IMR-90 (cell line): ENCODE results near the gene DEUP1. TPM values are rescaled to one million over a fixed set of nuclear protein-coding genes. Genes with fewer than 3 reads are reported as not detected.
"Not testable (repeated sequence)": the region's sequence is repeated elsewhere in the genome, so short reads cannot be mapped to it uniquely, and the experiment has no call there.

Experiments used
- ATAC-seq: fragments of 200-7000 bp; cut with Tn5 transposase; 2 replicates; pipeline ENCODE4 v1.9.1; 2020; ENCODE audit warnings: low read depth, mild to moderate bottlenecking, moderate library complexity
- BruUV-seq: library from RNA; stranded (reverse); fragments of 400-500 nt; replicated peaks from 2 replicates; lab custom pipeline; 2021; lab: Mats Ljungman, UMichigan
- CTCF ChIA-PET: fragments of 300-600 bp; formaldehyde crosslinking; extraction: SDS; loops from one replicate; lab custom pipeline; 2021; ENCODE audit warnings: antibody characterized with exemption; lab: Yijun Ruan, JAX
- POLR2A ChIA-PET: fragments of 300-600 bp; sonication (Branson Sonifier 250); formaldehyde crosslinking; loops from one replicate; lab custom pipeline; 2022; ENCODE audit warnings: antibody characterized with exemption; ENCODE audit not compliant: unreplicated experiment; lab: Charles Lee
- DNase-seq: peaks from one replicate; pipeline ENCODE4 v3.0.0; 2013
- H2AFZ ChIP-seq: replicated peaks from 2 replicates; pipeline ENCODE3; 2013; ENCODE audit warnings: low read length, mild to moderate bottlenecking; ENCODE audit not compliant: poor library complexity
- H2AK5ac ChIP-seq: 2 replicates; pipeline ENCODE4 v1.6.1; 2013; ENCODE audit warnings: low read depth, low read length, inconsistent platforms
- H2AK9ac ChIP-seq: replicated peaks from 2 replicates; pipeline ENCODE3; 2013; ENCODE audit warnings: mild to moderate bottlenecking, low read depth, low read length, moderate library complexity; ENCODE audit not compliant: poor library complexity
- H2BK120ac ChIP-seq: 2 replicates; pipeline ENCODE4 v1.6.1; 2013; ENCODE audit warnings: low read depth, low read length, inconsistent platforms
- H2BK15ac ChIP-seq: 3 replicates; pipeline ENCODE4 v1.6.1; 2013; ENCODE audit warnings: low read depth, low read length, inconsistent platforms
- H2BK20ac ChIP-seq: 2 replicates; pipeline ENCODE4 v1.6.1; 2013; ENCODE audit warnings: low read depth, mild to moderate bottlenecking, inconsistent platforms, low read length, moderate library complexity
- H2BK5ac ChIP-seq: 2 replicates; pipeline ENCODE4 v1.6.1; 2013; ENCODE audit warnings: mild to moderate bottlenecking, low read depth, low read length, inconsistent platforms; ENCODE audit not compliant: poor library complexity, severe bottlenecking
- H3K14ac ChIP-seq: replicated peaks from 2 replicates; pipeline ENCODE4 v1.6.1; 2013; ENCODE audit warnings: low read depth, low read length, inconsistent platforms
- H3K18ac ChIP-seq: 2 replicates; pipeline ENCODE4 v1.6.1; 2013; ENCODE audit warnings: low read depth, low read length, control low read depth
- H3K23ac ChIP-seq: 2 replicates; pipeline ENCODE4 v1.6.1; 2013; ENCODE audit warnings: low read depth, low read length, inconsistent platforms
- H3K27ac ChIP-seq: 2 replicates; pipeline ENCODE4 v1.5.1; 2013; ENCODE audit warnings: mild to moderate bottlenecking, control low read depth, low read length; ENCODE audit not compliant: insufficient read depth
- H3K27me3 ChIP-seq: 2 replicates; pipeline ENCODE4 v1.6.1; 2013; ENCODE audit warnings: low read length; ENCODE audit not compliant: control insufficient read depth, insufficient read depth
- H3K36me3 ChIP-seq: 2 replicates; pipeline ENCODE4 v1.6.1; 2013; ENCODE audit warnings: low read length, mixed read lengths; ENCODE audit not compliant: control insufficient read depth, insufficient read depth
- H3K4ac ChIP-seq: 2 replicates; pipeline ENCODE4 v1.6.1; 2013; ENCODE audit warnings: low read depth, low read length, inconsistent platforms
- H3K4me1 ChIP-seq: 2 replicates; pipeline ENCODE4 v1.6.1; 2013; ENCODE audit warnings: low read length, mixed read lengths; ENCODE audit not compliant: control insufficient read depth, insufficient read depth
- H3K4me2 ChIP-seq: 2 replicates; pipeline ENCODE4 v1.6.1; 2013; ENCODE audit warnings: low read depth, mild to moderate bottlenecking, control low read depth, low read length, moderate library complexity
- H3K4me3 ChIP-seq: 2 replicates; pipeline ENCODE4 v1.5.1; 2013; ENCODE audit warnings: low read depth, mild to moderate bottlenecking, control low read depth, low read length, moderate library complexity; ENCODE audit not compliant: insufficient read depth
- H3K56ac ChIP-seq: 2 replicates; pipeline ENCODE4 v1.6.1; 2013; ENCODE audit warnings: low read length, inconsistent platforms; ENCODE audit not compliant: insufficient read depth; ENCODE audit errors: extremely low read depth
- H3K79me1 ChIP-seq, 2 experiments: 2 replicates each; pipeline ENCODE4 v1.6.1; 2013; ENCODE audit warnings: low read length in 2 of 2, inconsistent platforms in 1 of 2, low read depth in 1 of 2
- H3K9ac ChIP-seq: 2 replicates; pipeline ENCODE4 v1.6.1; 2013; ENCODE audit warnings: low read depth, low read length, control low read depth
- H3K9me1 ChIP-seq: 2 replicates; pipeline ENCODE4 v1.6.1; 2013; ENCODE audit warnings: low read length, inconsistent platforms; ENCODE audit not compliant: insufficient read depth
- H3K9me3 ChIP-seq: 2 replicates; pipeline ENCODE4 v1.6.1; 2013; ENCODE audit warnings: low read length; ENCODE audit not compliant: control insufficient read depth, insufficient read depth
- H4K20me1 ChIP-seq: 2 replicates; pipeline ENCODE4 v1.6.1; 2013; ENCODE audit warnings: low read length, inconsistent platforms; ENCODE audit not compliant: insufficient read depth
- H4K5ac ChIP-seq: 2 replicates; pipeline ENCODE4 v1.6.1; 2013; ENCODE audit warnings: mild to moderate bottlenecking, low read depth, low read length, control low read depth
- H4K8ac ChIP-seq, 2 experiments: 2 replicates each; pipeline ENCODE4 v1.6.1; 2013; ENCODE audit warnings: low read depth in 2 of 2, low read length in 2 of 2, control low read depth in 1 of 2, inconsistent platforms in 1 of 2
- H4K91ac ChIP-seq: 2 replicates; pipeline ENCODE4 v1.6.1; 2013; ENCODE audit warnings: low read depth, low read length, inconsistent platforms; ENCODE audit not compliant: insufficient read depth
- BHLHE40 ChIP-seq: fragments of 150-350 bp; IDR thresholded peaks from 2 replicates; pipeline ENCODE4 v1.6.1; 2016; ENCODE audit warnings: mild to moderate bottlenecking, low read depth, low read length
- MXI1 ChIP-seq: IDR thresholded peaks from 2 replicates; pipeline ENCODE4 v1.6.1; 2012; ENCODE audit warnings: low read depth, mild to moderate bottlenecking, low read length, moderate library complexity, borderline replicate concordance
- NFE2L2 ChIP-seq: fragments of 150-350 bp; IDR thresholded peaks from 2 replicates; pipeline ENCODE4 v1.6.1; 2016; ENCODE audit warnings: low read depth, mild to moderate bottlenecking, low read length
- RCOR1 ChIP-seq: IDR thresholded peaks from 2 replicates; pipeline ENCODE4 v1.6.1; 2012; ENCODE audit warnings: mild to moderate bottlenecking, low read length, improper control_type of control experiment; ENCODE audit not compliant: insufficient replicate concordance
- RFX5 ChIP-seq: IDR thresholded peaks from 2 replicates; pipeline ENCODE4 v1.8.0; 2012; ENCODE audit warnings: low read depth, mild to moderate bottlenecking, low read length, moderate library complexity
- WGBS, 2 experiments: methylation state at CpG; one replicate each; pipeline versions ENCODE4 v1.1.5 to v1.1.7; 2013; ENCODE audit warnings: missing lambda C conversion rate in 2 of 2; ENCODE audit not compliant: insufficient read length in 1 of 2; ENCODE audit errors: extremely low coverage in 2 of 2; 5-methylcytosine and 5-hydroxymethylcytosine counted together
- dilution Hi-C: fragments of 300-500 bp; cut with HindIII; formaldehyde crosslinking; loops from one replicate; pipeline ENCODE4 v1.14.3; 2018; ENCODE audit warnings: low sequenced_read_pairs; ENCODE audit not compliant: unreplicated experiment
- in situ Hi-C: fragments of 300-500 bp; cut with MboI; formaldehyde crosslinking; loops from 3 replicates; pipeline ENCODE4 v1.14.3; 2019; ENCODE audit warnings: low sequenced_read_pairs, inconsistent platforms, mixed read lengths
- intact Hi-C: fragments of 100-400 bp; cut with micrococcal nuclease; formaldehyde crosslinking; loops from 2 replicates; pipeline ENCODE4 v1.10.0; 2022
- polyA plus RNA-seq, 3 experiments: library from polyadenylated mRNA; depleted of rRNA; stranded (reverse); fragments of >200 nt; gene quantifications; 2 replicates each; pipeline ENCODE4 v1.2.3, GENCODE V29; 2012; ENCODE audit warnings: low replicate concordance in 1 of 3
- total RNA-seq: library from RNA; depleted of rRNA; stranded (reverse); fragments of >200 nt; gene quantifications from 2 replicates; pipeline ENCODE4 v1.2.3, GENCODE V29; 2012

The DEUP1 gene
- total and polyA plus RNA-seq, 2 of the 4 experiments (the other 2 are of a cell fraction): not detected

DNA sequence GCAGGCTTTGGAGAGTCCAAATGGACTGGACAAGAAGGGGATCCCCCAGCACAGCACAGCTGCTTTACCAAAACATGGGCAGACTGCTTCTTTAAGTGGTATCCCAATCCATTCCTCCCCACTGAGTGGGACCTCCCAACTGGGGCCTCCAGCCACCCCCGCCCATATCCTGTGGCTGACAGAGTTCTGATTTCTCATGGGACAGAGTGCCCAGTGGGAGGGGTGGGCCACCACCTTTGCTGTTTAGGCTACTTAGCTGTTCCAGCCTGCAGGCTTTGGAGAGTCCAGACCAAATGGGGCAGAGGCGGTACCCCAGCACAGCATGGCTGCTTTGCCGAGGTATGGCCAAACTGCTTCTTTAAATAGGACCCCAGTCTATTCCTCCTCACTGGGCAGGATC lies 26.9 kb upstream of the DEUP1 start:
- Histone ChIP-seq H3K9me1 (no peaks in the 10 kb centered on the region), H2AFZ (no peak overlapping the region), H3K4me3 (no peak overlapping the region), H3K4me2 (no peak overlapping the region), H4K5ac (no peak overlapping the region), H2BK120ac (no peak overlapping the region), H2AK9ac (no peak overlapping the region), H3K23ac (no peak overlapping the region), H4K91ac (no peak overlapping the region), H3K27ac (no peak overlapping the region), H3K36me3 (no peaks in the 10 kb centered on the region), H4K20me1 (no peaks in the 10 kb centered on the region), H3K9me3 (no peaks in the 10 kb centered on the region), H3K27me3 (no peaks in the 10 kb centered on the region), H3K79me1 (no peaks in the 10 kb centered on the region), H2AK5ac (no peak overlapping the region), H2BK20ac (no peak overlapping the region), H3K4me1 (no peaks in the 10 kb centered on the region), H2BK15ac (no peak overlapping the region), H3K4ac (no peak overlapping the region), H4K8ac (no peak overlapping the region), H3K18ac (no peak overlapping the region), H3K9ac (no peak overlapping the region), H3K14ac (no peak overlapping the region), H3K56ac (no peak overlapping the region), H2BK5ac (no peak overlapping the region)
- in situ Hi-C loops (no loop called here), dilution Hi-C loops (no loop called here), intact Hi-C loops (no loop called here)
- no CpG with 5 or more reads among the region's 3 CpGs for WGBS, 2 experiments
- DNase-seq (no peak), ATAC-seq (no peak)
- POLR2A ChIA-PET: no interaction called here
- no TSS peak for BruUV-seq
- TF ChIP-seq NFE2L2 (no peak), BHLHE40 (no peak), RCOR1 (no peak), MXI1 (no peak), RFX5 (no peak)
- CTCF ChIA-PET: no interaction called here

GRCh38 chr11:93314399-93314798 lies 16.1 kb upstream of the DEUP1 start:
- H2BK15ac ChIP-seq, H3K27me3 ChIP-seq, H3K4ac ChIP-seq, intact Hi-C loops, H3K14ac ChIP-seq, CTCF ChIA-PET, H3K79me1 ChIP-seq, H2BK5ac ChIP-seq, H2BK120ac ChIP-seq, H3K56ac ChIP-seq, in situ Hi-C loops, H3K23ac ChIP-seq, H2AK9ac ChIP-seq, H3K4me2 ChIP-seq, H3K9me1 ChIP-seq, H2AFZ ChIP-seq, H2AK5ac ChIP-seq, H3K9me3 ChIP-seq, H3K27ac ChIP-seq, H4K20me1 ChIP-seq, H3K9ac ChIP-seq, DNase-seq, H3K4me3 ChIP-seq, H3K36me3 ChIP-seq, H3K18ac ChIP-seq, POLR2A ChIA-PET, H4K91ac ChIP-seq, H4K8ac ChIP-seq, BruUV-seq, H4K5ac ChIP-seq, ATAC-seq, dilution Hi-C loops, H3K4me1 ChIP-seq, H2BK20ac ChIP-seq: not testable (repeated sequence)
- whole genome bisulfite sequencing, 2 experiments: no CpG with 5 or more reads among the region's 1 CpG
